ENCODE data around the gene PDYN. TPM values are rescaled to one million over a fixed set of nuclear protein-coding genes. Genes with fewer than 3 reads are reported as not detected.
A peak's percentile ranks its signal among the peaks of the same experiment; 100 is the strongest.

The PDYN gene
- total RNA-seq (2021): not detected in 2 replicates
- not detected for Bru-seq, nascent RNA
- BruChase-seq, experiment 1, labeled RNA remaining after a 2-hour chase: percentile 5 among the genes with signal in this experiment
- not detected for BruChase-seq, experiment 2, labeled RNA remaining after a 6-hour chase
- long read RNA-seq: 0 reads

- DNase-seq (ENCODE audit: low spot score): no peak
- Histone ChIP-seq H3K9me3 (ENCODE audit: low read depth, low read length, poor library complexity, severe bottlenecking) (no peaks in the 10 kb centered on the region), H3K4me1 (ENCODE audit: insufficient read depth, low read length, poor library complexity, severe bottlenecking) (no peaks in the 10 kb centered on the region), H3K36me3 (ENCODE audit: insufficient read depth, low read length, poor library complexity, severe bottlenecking) (no peaks in the 10 kb centered on the region), H3K27ac (ENCODE audit: low read depth, low read length, poor library complexity, severe bottlenecking) (no peak within 1 kb of the TSS), H3K27me3 (replicated peaks; ENCODE audit: insufficient read depth, low read depth, low read length, poor library complexity) (peaks cover 48% of the 10 kb centered on the region), H3K4me3 (ENCODE audit: low read depth, low read length, poor library complexity, severe bottlenecking) (no peak within 1 kb of the TSS)
- TF ChIP-seq CTCF (conservative IDR thresholded peaks at IDR 0.05; ENCODE audit: low read depth, low read length): no peak
- TF ChIP-seq EZH2 (IDR thresholded peaks at IDR 0.05; ENCODE audit: borderline replicate concordance, low read depth, low read length, poor library complexity, severe bottlenecking): no peak
- ChIA-PET POLR2A (ENCODE audit: low non-redundant PET) (no interaction called here), CTCF (no interaction called here)
- BruUV-seq (replicated peaks): no TSS peak
- intact Hi-C loops (cut with micrococcal nuclease; ENCODE audit: unreplicated experiment): no loop called here
Measured at GRCh38 chr20:1993986-1994385, at the start of gene PDYN. Gene PDYN (minus strand): TSS chr20:1994058. CDS start chr20:1983084, 10,974 bp downstream.

- no peaks in the 10 kb centered on the region for H3K36me3 ChIP-seq (ENCODE audit: insufficient read depth, low read length, poor library complexity, severe bottlenecking)
- H3K4me3 ChIP-seq (ENCODE audit: low read depth, low read length, poor library complexity, severe bottlenecking): no peak overlapping the region
- H3K4me1 ChIP-seq (ENCODE audit: insufficient read depth, low read length, poor library complexity, severe bottlenecking): no peaks in the 10 kb centered on the region
- no peaks in the 10 kb centered on the region for H3K9me3 ChIP-seq (ENCODE audit: low read depth, low read length, poor library complexity, severe bottlenecking)
- peak; percentile 20 for DNase-seq (ENCODE audit: low spot score)
- intact Hi-C loops (cut with micrococcal nuclease; ENCODE audit: unreplicated experiment): no loop called here
- ChIA-PET POLR2A (ENCODE audit: low non-redundant PET) (no interaction called here), CTCF (interaction anchor here (0.5 kb wide), 1 partner anchor 806 kb away, joined by 3 read pairs; no protein-coding TSS in a partner anchor)
- BruUV-seq (replicated peaks): no TSS peak
- TF ChIP-seq EZH2 (IDR thresholded peaks at IDR 0.05; ENCODE audit: borderline replicate concordance, low read depth, low read length, poor library complexity, severe bottlenecking) (no peak), CTCF (conservative IDR thresholded peaks at IDR 0.05; ENCODE audit: low read depth, low read length) (no peak)
- no peak overlapping the region for H3K27ac ChIP-seq (ENCODE audit: low read depth, low read length, poor library complexity, severe bottlenecking)
- peaks cover 61% of the 10 kb centered on the region for H3K27me3 ChIP-seq (replicated peaks; ENCODE audit: insufficient read depth, low read depth, low read length, poor library complexity)
Measured at GRCh38 chr20:2042400-2042799, 48.5 kb upstream of the PDYN start.

GRCh38 chr20:2038161-2038560, 44.3 kb upstream of the PDYN start:
- BruUV-seq (replicated peaks): no TSS peak
- POLR2A ChIA-PET (ENCODE audit: low non-redundant PET): no interaction called here
- TF ChIP-seq CTCF (conservative IDR thresholded peaks at IDR 0.05; ENCODE audit: low read depth, low read length): no peak
- no peak for TF ChIP-seq EZH2 (IDR thresholded peaks at IDR 0.05; ENCODE audit: borderline replicate concordance, low read depth, low read length, poor library complexity, severe bottlenecking)
- no peaks in the 10 kb centered on the region for H3K9me3 ChIP-seq (ENCODE audit: low read depth, low read length, poor library complexity, severe bottlenecking)
- H3K4me3 ChIP-seq (ENCODE audit: low read depth, low read length, poor library complexity, severe bottlenecking): no peak overlapping the region
- DNase-seq (ENCODE audit: low spot score): no peak
- H3K36me3 ChIP-seq (ENCODE audit: insufficient read depth, low read length, poor library complexity, severe bottlenecking): no peaks in the 10 kb centered on the region
- intact Hi-C loops (cut with micrococcal nuclease; ENCODE audit: unreplicated experiment): no loop called here
- no peak overlapping the region for H3K27ac ChIP-seq (ENCODE audit: low read depth, low read length, poor library complexity, severe bottlenecking)
- CTCF ChIA-PET: no interaction called here
- H3K27me3 ChIP-seq (replicated peaks; ENCODE audit: insufficient read depth, low read depth, low read length, poor library complexity): peaks cover 51% of the 10 kb centered on the region
- H3K4me1 ChIP-seq (ENCODE audit: insufficient read depth, low read length, poor library complexity, severe bottlenecking): no peaks in the 10 kb centered on the region
